KBM-7 (cell line): ENCODE data around the gene CCDC174.
"Not testable (repeated sequence)": the region's sequence is repeated elsewhere in the genome, so short reads cannot be mapped to it uniquely, and the experiment has no call there.

ENCODE experiments used
- DNase-seq: peaks from one replicate; pipeline ENCODE4 v3.0.0-alpha.2; 2015
- in situ Hi-C: fragments of 300-500 bp; cut with MboI; formaldehyde crosslinking; loops from 2 replicates; pipeline ENCODE4 v1.14.3; 2020; ENCODE audit warnings: low sequenced_read_pairs, low pct_unique_long_range_greater_than_20kb, mixed read lengths

Gene CCDC174

GRCh38 chr3:14651440-14652251 lies at the start of gene CCDC174:
Gene CCDC174 (plus strand): TSS chr3:14651762. CDS start chr3:14651837, 75 bp downstream.
- DNase-seq: peak; percentile 100
- in situ Hi-C loops: no loop called here

DNA sequence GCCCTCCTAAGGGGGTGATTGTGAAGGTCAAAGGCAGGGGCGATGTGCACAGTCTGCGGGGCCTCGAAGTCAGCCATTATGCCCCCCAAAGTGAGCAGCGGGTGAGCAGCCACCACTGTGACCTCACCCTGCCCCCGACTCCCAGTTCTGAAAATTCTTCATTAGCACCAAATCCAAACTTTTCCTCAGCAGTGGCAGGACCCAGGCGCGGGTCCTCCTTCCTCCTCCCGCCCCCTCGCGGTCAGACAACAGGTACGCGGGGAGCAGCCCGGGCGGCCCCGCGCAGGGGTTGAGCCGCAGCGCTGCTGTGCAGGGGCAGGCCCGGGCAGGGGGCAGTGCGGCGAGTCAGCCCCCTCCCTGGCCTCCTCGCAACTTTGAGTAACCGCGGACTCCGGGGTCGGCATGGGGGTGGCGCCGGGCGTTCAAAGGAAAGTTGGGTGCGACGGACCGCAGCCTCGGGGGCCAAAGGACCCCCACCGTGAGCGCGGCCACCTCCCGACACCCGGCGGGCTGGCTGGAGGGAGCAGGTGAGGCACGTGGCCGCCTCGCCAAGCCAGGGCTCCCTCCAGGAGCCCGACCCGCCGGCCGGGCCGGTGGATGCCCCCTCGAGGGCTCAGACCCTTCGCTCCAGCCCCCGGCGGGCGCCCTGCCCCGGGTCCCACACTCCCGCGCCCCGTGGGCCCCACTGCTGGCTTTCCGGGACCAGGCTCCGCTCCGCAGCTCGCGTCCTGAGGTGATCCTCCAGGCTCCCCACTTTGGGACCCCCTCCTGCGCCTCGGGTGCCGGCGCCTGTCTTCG lies 49.4 kb upstream of the CCDC174 start:
- DNase-seq: no peak
- in situ Hi-C loops: no loop called here

GRCh38 chr3:14602804-14603644 lies 48.5 kb upstream of the CCDC174 start:
- in situ Hi-C loops: no loop called here
- DNase-seq: no peak

DNA sequence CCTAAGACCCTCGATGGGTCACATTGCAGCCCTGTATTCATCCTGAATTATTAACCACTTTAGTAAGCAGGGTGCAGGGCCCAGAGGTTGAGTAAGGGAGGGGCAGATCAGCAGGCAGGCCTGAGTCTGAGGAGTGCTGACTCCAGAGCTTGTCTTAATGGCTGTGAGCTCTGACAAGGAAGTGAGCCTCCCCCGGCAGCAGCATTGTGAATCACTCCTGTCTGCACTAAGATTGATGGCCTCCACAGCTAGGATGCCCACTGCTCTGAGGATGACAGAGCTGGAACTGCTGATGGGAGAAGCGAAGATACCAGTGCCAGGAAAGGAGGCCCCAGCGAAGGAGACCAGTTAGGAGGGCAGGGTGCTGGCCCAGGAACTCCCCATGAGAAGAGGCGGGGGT lies 46.5 kb upstream of the CCDC174 start:
- DNase-seq: no peak
- in situ Hi-C loops: no loop called here

GRCh38 chr3:14605744-14606143 lies 45.8 kb upstream of the CCDC174 start:
- in situ Hi-C loops: no loop called here
- no peak for DNase-seq

GRCh38 chr3:14606669-14607339 lies 44.8 kb upstream of the CCDC174 start:
- in situ Hi-C loops: no loop called here
- DNase-seq: no peak

DNA sequence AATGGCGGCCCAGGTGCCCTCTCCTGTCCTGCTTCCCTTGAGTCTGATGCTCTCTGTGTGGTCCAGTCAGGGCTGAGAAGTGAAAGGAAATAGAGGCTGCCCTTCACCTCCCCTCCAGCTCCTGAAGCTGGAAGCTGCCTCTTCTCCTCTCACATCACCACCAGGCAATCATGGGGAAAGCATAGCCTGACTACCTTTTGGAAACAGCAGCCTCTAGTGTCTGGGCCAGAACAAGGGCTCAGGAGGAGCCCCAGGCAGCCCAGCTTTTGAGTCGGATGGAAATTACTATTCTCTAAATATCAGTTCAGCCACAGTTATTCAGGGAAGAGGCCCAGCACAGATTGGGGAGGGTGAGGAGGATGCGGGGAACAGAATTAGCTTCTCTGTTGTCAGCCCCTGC lies 43.3 kb upstream of the CCDC174 start:
- no peak for DNase-seq

DNA sequence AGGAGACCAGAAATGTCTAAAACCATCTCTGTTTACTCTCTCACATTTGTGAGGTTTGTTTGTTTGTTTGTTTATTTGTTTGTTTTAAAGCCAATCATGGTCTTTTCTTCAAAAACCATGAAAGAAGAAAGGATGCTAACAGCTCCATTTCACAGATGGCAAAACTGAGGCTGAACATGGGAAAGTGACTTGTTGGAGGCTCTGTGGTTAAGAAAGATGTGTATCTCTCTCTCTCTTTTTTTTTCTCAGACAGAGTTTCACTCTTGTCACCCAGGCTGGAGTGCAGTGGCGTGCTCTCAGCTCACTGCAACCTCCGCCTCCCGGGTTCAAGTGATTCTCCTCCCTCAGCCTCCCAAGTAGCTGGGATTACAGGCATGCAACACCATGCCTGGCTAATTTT lies 42.5 kb upstream of the CCDC174 start:
- DNase-seq, in situ Hi-C loops: not testable (repeated sequence)

More for the DNA sequence above, 43.3 kb upstream of the CCDC174 start:
- in situ Hi-C loops: no loop called here

GRCh38 chr3:14609506-14609905 lies 42.1 kb upstream of the CCDC174 start:
- no peak for DNase-seq
- in situ Hi-C loops: no loop called here

DNA sequence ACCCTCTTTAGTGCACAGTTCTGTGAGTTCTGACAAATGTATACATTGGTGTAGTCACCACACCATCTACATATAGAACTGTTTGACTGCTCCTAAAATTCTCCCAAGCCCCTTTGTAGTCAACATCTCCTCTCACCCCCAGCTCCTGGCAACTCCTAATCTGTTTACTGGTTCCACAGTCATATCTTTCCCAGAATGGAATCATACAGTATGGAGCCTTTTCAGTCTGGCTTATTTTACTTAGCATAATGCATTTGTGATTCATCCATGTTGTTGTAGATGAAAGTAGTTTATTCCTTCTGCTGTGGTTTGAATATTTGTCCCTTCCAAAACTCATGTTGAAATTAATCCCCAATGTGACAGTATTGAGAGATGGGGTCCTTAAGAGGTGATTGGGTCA lies 41.6 kb upstream of the CCDC174 start:
- no peak for DNase-seq
- in situ Hi-C loops: no loop called here

- no peak for DNase-seq
- in situ Hi-C loops: no loop called here
Observed at GRCh38 chr3:14614189-14614588, 37.4 kb upstream of the CCDC174 start.

DNA sequence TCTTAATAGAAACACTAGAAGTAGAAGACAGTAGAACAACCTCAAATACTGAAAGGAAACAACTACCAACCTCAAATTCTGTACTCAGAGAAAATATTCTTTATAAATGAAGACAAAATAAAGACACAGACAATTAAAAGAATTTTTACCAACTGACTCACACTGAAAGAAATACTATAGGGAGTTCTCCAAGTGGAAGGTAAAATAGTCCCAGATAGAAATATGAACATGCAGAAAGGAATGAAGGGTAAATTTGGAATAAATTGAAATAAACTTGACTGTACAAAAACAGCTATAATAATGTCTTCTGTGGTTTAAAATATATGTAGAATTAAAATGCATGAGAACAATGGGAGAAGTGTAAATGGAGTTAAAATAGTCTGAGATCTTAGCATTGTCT lies 36.7 kb upstream of the CCDC174 start:
- no peak for DNase-seq
- in situ Hi-C loops: no loop called here

DNA sequence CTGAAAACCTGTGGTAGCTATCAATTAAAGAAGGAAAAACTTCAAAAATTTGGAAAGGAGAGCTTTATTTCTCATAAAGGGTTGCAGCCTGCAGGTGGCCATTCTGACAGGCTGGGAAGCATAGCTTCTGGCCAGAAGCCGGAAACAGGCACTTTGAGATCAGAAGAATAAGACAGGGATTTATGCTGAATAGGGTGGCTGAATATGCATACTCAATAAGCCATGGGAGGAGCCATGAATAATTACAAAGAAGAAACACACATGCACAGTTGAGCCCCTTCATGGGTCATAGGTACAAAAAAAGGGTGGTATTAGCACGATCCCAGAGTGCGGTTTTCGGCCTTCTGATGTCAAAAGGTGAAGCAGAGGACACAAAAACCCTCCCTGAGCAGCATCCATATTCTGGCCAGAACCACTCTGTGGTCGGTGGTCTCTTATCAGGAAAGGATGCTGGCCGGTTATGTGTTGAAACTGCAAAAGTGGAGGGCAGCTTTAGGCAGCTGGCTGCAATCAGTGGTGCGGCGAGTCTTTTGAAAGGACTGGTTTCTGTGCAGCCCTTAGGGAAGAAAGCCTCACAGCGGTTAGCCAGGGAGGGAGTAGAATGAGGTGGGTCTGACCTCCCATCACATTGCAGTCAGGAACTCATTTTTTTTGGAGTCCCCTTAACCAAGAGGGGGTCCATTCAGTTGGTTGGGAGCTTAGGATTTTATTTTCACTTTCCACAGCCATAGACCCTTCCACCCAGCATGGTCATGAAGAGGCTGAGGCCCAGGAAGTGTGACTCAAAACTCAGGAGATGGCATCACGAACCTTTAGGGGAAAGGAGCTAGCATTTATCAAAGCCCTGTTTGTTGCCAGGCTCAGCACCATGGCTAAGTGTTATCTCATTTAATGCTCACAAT lies 34.7 kb upstream of the CCDC174 start:
- DNase-seq: no peak

GRCh38 chr3:14617508-14618023 lies 34.0 kb upstream of the CCDC174 start:
- in situ Hi-C loops: no loop called here
- no peak for DNase-seq

More for the DNA sequence above, 34.7 kb upstream of the CCDC174 start:
- in situ Hi-C loops: no loop called here

GRCh38 chr3:14619605-14620004 lies 32.0 kb upstream of the CCDC174 start:
- no peak for DNase-seq
- in situ Hi-C loops: no loop called here

DNA sequence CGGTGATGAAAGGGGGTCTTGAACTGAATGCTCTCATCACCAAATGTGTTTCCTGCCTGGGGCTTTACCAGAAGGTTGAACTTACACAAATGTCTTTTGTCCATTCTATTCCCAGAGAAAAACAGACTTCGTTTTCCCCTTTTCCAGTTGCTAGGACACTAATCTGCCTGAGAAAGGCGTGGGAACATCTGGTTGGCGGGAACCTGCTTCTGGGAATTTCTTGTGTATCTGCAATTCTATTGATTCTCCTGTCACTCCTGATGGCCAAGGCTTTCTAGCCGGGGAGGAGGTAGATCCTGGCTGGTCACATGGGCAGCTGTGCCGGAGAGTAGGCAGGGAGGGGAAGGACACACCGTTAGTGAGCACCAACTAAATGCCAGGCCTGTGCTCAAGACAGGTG lies 31.1 kb upstream of the CCDC174 start:
- in situ Hi-C loops: no loop called here
- no peak for DNase-seq

GRCh38 chr3:14621093-14621492 lies 30.5 kb upstream of the CCDC174 start:
- DNase-seq: no peak
- in situ Hi-C loops: no loop called here

DNA sequence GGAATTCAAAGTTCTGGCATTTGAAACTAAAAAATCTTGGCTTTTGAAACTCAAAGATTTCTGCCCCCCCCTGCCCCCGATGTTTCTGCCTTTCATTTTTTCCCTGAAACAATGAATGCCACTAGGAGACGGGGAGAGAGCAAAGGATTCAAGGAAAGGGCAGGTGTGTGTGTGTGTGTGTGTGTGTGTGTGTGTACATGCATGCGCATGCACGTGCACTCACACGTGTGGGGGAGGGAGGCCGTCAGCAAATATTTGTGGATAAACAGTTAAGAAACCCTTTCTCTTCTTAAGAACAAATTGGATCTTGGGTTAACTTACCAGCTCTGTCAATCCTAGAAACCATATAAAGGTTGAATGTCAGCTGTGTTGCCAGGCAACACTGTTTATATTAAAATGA lies 29.2 kb upstream of the CCDC174 start:
- DNase-seq: no peak
- in situ Hi-C loops: no loop called here
